Measurements from ENCODE around the gene VAX1.
"Not testable (repeated sequence)": the region's sequence is repeated elsewhere in the genome, so short reads cannot be mapped to it uniquely, and the experiment has no call there.

The VAX1 gene

GRCh38 chr10:117134306-117135025 lies 3.6 kb downstream of the VAX1 start:
- no peak for DNase-seq

DNA sequence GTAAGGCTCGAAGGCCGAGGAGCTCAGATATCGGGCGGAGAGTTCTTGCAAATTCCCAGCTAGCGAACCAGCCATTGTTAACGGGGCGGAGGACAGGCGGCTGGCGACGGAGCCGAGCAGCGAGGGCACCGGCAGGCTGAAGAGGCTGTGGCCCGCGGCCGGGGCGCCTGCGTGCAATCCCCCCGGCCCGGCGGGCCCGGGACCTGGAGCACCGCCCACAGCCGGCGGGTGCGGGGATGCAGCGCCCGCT lies 4.1 kb downstream of the VAX1 start:
- DNase-seq = no peak

DNA sequence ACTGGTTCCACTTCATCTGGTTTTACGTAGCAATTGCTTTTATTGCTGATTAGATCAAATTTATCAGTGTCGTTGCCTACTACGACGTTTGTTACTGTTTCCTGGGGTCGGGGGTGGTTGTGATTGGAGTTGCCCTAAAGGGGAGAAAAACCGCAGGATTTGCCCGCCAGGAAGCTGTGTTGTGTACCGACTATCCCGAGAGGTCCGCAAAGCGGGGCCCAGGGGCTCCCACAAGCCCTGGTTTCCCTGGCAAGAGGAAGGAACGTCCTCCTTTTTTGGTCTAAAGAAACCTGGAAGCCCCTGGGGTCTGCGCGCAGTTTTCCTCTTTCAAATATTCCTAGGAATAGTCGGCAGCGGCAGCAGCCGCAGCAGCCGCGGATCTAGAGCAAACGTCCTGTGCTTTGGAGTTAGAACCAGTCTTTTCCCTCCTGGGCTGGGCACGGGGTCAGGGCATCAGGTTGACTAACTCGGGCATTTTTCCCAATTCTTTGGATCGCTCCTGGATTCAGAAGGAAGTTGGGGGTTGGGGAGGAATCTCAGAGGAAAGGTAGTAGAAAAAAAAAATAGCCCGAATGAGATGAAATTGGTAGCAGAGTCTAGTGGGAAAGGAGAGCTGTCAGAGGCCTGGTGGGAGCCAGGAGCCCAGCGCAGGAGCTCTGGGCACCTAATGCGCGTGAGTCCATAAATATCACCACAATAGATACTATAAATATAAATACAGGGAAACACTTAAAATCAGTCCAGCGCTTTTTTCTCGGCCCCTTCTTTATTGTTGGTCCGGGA lies 4.6 kb downstream of the VAX1 start:
- no peak for DNase-seq

DNA sequence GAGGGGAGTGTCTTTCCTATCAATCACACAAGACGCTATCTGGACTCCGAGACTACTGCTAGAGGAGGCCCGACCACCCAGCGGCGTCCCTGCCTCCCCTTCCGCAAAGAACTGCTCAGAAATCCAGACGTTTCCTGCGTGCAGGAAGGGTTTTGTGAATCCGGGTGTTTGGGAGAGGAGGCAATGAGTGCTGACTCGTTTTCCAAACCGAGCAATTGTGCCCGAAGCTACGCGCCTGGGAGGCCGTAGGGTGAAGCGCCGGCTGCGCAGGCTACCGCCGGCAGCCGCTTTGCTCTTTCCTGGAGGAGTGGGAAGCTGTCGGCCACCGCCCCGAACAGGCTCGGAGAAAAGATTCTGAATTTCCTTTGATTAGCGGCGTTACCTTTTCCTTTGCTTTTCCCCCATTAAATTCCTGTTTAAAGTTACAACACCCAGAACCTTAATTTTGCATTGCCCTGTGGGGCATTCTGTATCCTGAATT lies 5.3 kb downstream of the VAX1 start:
- no peak for DNase-seq

- no peak for DNase-seq
Observed at GRCh38 chr10:117131376-117132327, 6.4 kb downstream of the VAX1 start.

GRCh38 chr10:117130862-117131375 lies 7.2 kb downstream of the VAX1 start:
- DNase-seq = no peak

DNA sequence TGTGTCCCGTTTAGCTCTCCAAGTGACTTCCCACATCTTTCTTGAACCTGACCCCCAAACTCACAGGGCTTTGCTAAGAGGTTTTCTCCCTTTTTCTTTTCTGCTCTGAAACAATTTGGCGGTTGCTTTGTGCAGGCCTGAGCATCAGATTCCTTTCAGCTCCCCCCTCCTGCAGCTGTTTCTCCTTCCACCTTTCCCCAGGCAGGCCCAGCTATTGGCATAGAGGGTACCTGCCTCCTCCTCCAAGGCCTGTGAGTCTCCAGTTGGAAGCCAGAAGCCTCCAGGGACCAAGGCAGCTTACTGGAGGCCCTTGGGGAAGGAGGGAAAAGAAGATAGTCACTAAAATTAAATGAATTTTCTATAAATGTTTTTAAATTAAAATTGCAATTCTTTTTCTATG lies 7.7 kb downstream of the VAX1 start:
- DNase-seq = no peak

GRCh38 chr10:117126645-117127044 lies 11.4 kb downstream of the VAX1 start:
- not testable (repeated sequence) for DNase-seq

- DNase-seq = no peak
Observed at GRCh38 chr10:117126034-117126433, 12.0 kb downstream of the VAX1 start.

DNA sequence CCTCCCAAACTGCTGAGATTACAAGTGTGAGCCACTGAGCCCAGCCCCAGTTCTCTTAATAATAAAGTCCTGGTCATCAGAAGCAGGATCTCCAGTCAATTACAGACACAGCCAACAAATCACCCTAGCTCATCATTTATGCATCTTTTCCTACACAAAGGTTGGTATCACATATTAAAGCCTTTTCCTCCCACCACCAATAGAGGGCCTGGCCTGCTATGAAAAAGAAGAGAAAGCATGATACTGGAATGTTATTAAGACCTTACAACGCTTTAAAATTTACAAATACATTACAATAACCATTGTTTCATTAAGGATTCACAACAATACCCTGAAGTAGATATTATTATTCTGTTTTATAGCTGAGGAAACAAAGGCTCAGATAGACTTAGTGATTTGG lies 25.9 kb downstream of the VAX1 start:
- no peak for DNase-seq

DNA sequence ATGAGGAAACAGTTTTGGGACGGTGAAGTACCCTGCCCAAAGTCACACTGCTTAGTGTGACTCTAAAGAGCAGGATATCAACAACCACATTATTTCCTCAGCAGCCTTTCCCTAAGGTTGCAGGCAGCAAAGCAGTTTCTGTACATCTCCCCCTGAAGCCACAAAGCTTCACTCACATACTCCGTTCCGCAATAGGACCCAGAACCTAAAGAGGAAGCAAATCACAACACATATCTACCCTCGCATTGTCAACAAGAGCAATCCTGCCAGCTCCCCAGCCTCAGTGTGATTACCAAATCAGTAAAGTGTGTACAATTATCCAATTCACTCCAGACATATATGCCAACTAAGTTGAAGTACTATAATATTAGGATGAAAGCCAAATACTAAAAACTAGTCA lies 30.8 kb downstream of the VAX1 start:
- DNase-seq = no peak

DNA sequence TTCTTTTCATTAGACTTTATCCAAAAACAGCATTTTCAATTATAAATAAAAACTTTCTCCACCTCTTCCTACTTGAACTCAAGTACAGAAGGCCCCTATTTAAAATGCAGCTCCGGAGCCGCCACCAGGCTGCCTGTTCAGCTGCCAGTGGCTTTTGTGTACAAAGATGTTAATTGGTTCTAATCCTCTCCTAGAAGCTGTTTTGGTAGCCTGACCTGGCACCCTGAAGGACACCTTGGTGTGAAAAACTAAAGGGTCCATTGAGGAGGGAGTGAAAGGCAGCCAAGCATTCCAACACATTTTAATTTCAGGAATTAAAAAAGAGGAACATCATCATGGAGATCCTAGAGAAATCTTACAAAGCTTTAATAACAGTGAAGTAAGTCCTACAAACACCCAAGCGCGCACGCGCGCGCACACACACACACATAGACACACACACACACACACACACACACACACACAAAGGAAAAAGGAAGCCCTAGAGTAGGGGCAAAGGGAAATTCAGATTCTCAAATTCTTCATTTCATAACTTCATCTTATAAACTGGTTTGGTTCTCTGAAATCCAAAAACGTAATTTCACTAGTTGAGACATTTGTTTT lies 41.4 kb downstream of the VAX1 start:
- DNase-seq = no peak

DNA sequence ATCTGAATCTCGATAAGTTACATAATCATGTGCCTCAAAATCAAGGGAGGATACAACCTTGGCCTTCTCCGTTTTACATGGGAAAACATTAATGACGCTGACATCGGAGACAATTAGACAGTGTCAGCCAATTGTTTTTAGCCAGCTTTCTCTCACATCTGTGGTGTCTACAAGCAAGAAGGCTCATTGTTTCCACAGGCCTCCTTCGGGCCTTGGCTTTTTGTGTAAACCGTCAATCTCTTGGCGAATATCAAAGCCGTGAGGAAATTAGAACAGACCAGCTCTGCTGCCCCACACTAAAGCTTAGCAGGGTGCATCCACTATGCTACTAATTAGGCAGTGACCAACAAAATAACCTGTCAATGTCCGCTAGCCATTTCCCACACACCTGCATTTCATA lies 43.2 kb downstream of the VAX1 start:
- DNase-seq = no peak

DNA sequence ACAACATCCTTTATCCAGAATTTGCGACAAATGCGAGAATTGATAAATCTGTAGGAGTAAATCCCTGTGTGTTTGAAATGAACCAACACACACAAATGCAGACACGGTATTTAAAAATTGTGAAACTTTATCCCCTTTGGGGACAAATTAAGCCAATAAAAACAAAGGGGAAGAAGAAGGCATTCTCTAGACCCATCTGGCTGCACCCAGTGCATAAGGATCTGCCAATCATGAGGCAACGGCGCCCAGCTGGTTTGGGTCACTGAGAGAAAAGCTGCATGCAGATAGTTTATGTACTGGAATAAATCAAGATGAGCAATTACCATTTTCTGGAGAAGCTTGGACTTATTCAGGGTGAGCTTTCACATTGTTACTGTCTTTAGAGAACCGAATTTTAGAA lies 45.7 kb downstream of the VAX1 start:
- no peak for DNase-seq

- no peak for DNase-seq
Observed at GRCh38 chr10:117090834-117091233, 47.2 kb downstream of the VAX1 start.

DNA sequence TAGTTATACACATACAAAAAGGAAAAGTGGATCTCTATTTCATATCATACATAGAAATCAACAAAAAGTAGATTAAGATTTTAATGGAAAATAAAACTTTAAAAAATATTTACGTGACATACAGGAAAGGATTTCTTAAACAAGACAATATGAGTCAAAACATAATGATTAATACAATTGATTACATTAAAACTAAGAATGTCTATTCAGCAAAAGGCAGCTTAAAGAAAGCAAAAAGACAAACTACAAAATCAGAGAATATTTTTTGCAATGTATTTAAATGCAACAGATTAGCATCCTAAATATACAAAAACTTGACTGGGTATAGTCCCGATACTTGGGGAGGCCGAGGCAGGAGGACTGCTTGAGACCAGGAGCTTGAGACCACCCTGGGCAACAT lies 50.5 kb downstream of the VAX1 start:
- DNase-seq = no peak

- DNase-seq = no peak
Observed at GRCh38 chr10:117086546-117086945, 51.5 kb downstream of the VAX1 start.

DNA sequence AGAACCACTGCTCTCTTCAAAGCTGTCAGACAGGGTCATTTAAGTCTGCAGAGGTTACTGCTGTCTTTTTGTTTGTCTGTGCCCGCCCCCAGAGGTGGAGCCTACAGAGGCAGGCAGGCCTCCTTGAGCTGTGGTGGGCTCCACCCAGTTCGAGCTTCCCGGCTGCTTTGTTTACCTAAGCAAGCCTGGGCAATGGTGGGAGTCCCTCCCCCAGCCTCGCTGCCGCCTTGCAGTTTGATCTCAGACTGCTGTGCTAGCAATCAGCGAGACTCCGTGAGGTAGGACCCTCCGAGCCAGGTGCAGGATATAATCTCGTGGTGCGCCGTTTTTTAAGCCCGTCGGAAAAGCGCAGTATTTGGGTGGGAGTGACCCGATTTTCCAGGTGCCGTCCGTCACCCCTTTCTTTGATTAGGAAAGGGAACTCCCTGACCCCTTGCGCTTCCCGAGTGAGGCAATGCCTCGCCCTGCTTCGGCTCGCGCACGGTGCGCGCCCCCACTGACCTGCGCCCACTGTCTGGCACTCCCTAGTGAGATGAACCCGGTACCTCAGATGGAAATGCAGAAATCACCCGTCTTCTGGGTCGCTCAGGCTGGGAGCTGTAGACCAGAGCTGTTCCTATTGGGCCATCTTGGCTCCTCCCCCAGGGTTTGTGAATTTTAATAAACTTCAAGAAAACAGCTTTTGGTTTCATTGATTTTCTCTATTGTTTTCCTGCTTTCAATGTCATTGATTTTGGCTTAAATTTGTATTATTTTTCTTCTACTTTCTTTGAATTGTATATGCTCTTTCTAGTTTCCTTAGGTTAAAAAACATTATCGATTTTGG lies 53.4 kb downstream of the VAX1 start:
- DNase-seq = not testable (repeated sequence)
